GM18858 (cell line): ENCODE measurements around the gene CCDC33.
"Not testable (repeated sequence)": the region's sequence is repeated elsewhere in the genome, so short reads cannot be mapped to it uniquely, and the experiment has no call there.

ENCODE experiments used
- ATAC-seq: cut with Tn5 transposase; IDR thresholded peaks from one replicate; pipeline ENCODE4 v1.9.1; 2021; ENCODE audit not compliant: unreplicated experiment

CCDC33 gene

GRCh38 chr15:74332611-74333010, 96.5 kb downstream of the CCDC33 start:
- ATAC-seq: no peak

- ATAC-seq: no peak
Observed at GRCh38 chr15:74333093-74333492, 97.0 kb downstream of the CCDC33 start.

DNA sequence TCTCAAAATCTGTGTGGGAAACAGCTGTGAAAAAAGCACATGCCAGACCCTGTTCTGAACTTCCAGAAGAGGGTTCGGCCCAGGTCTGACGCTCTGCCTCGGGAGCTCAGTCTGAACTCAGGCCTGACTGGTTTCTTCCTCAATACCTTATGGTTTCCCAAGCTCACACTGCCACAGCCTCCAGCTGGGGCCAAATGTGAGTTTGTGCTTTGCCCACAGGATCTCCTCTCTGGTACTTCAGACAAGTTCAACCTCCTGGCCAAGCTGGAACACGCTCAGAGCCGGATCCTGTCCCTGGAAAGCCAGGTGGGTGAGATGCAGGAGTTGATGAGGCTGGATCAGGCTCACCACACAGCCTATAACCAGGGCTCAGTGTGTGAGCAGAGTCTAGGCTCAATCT, 97.5 kb downstream of the CCDC33 start:
- ATAC-seq: no peak

GRCh38 chr15:74334127-74334526, 98.0 kb downstream of the CCDC33 start:
- no peak for ATAC-seq

DNA sequence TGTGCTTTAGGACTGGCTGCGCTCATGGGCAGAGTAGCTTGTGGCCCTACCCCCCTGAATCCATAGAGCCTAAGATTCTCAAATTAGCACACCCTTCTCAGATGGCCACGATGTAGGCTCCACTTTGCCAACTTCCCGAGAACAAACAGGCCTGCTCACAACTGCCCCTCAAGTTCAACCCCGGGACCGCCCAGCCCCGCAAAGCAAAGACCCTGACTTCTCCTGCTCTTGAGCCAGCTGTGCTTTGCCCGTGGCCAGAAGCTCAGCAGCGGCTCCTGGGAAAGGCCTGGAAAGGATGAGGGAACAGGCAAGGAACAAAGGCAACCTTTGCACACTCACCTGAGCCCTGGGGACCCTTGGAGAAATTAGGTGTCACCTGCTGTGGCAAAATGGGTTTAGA, 99.3 kb downstream of the CCDC33 start:
- ATAC-seq: no peak

- no peak for ATAC-seq
Observed at GRCh38 chr15:74336061-74337005, 100.2 kb downstream of the CCDC33 start.

DNA sequence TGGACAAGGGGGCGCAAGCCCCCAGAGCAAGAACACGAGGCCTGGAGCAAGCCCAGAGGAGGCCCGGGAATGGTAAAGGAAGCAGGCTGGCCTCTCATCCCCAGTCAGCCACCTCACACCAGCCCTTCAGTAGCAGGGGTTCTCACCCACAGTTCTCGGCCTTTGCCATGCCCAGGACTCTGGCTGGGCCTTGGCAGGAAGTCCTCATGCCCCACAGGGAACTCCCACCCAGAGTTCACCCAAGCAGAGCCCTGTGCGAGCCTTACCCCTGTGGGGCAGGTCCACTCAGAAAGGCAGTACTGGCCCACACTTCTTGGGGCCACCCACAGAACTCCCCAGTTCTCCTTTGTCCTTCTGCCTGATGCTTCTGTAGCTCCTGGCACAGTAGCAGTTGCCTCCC, 101.0 kb downstream of the CCDC33 start:
- no peak for ATAC-seq

- ATAC-seq: no peak
Observed at GRCh38 chr15:74337607-74338211, 101.6 kb downstream of the CCDC33 start.

DNA sequence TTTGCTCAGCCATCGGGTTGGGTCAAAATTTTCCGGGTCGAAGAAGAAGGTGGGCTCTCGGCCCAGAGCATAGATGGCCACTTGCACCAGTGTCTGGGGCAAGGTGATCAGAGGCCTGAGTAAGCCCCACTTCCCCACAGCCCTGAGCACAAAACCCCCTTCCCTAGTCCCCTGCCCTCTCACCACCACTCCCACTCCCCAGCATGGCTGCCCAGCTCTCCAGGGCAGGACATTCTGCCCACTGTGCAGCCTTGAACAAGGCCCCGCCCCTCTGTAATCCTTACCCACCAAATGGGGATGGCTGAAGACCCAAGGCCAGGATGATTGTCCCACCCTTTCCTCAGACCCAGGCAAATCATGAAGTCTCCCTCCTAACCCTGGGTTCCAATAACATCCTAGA, 102.5 kb downstream of the CCDC33 start:
- ATAC-seq: no peak

GRCh38 chr15:74339371-74339770, 103.2 kb downstream of the CCDC33 start:
- ATAC-seq: no peak

DNA sequence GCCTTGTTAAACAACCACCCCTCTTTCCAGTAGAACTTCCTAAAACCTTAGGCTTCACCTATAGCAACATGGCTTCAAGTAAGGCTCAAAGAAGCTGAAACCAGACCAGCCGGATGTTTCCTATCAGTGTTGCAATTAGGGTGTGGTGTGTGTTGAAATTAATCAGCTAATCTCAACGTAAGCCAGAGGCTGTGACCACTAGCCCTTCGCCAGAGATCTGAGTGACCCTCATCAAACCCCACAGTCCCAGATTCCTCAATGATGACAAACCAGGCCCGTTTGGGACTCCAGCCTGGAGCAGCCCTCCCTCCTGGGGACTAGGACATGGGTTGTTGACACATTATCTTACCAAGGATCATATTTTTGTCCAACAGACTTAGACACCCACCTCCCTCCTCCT, 104.0 kb downstream of the CCDC33 start:
- no peak for ATAC-seq

DNA sequence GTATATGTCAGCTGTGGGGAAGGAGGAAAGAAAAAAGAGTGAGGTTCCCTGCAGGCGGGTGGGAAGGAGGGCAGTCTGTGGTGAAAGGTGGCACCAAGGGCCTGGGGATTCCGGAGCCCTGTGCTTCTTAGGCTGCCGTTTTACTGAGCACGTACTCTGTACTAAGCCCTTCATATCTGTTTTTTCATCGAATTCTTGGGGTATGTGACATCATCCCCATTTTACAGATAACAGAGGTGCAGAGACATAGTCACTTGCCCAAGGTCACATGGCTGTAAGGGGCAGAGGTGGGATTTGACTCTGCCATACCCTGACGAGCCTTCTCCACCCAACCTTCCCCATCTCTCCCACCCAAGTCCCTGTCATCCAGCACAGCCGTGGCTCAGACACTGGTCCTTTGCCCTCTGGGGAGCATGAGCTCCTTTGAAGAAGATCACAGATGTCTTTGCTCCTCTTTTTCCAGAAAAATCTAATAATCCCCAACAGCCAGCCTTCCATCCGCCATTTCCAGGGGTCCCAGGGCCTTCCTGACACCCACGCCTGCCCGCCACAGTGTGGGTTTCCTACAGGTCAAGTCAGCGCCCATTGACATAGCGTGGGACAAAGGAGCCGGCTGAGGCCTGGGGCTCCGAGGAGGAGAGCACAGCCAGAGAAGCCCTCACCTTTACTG, 107.1 kb downstream of the CCDC33 start:
- ATAC-seq: no peak

- ATAC-seq: no peak
Observed at GRCh38 chr15:74343797-74344127, 107.6 kb downstream of the CCDC33 start.

- ATAC-seq: no peak
Observed at GRCh38 chr15:74345051-74345450, 108.9 kb downstream of the CCDC33 start.

DNA sequence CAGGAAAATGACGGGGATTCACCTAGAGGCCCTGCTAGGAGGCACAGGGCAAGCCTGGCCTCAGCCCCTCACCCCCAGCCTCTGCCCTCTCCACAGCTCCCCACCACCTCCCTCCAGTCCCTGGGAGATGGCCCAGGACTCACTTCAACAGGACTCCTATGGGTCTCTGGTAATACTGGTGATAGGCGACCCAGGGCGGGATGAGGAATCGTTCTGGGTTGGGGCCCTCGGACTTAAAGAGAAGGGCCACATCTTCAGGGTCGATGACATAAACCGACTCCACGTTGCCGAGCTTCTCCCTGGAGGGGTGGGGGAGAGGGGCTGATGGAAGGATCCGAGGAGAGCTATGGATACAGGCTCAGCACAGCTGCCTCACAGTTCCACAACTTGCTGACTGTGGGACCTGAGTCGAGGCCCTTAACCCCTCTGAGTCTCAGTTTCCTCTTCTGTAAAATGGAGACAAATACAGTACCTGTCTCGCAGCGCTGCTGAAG, 111.7 kb downstream of the CCDC33 start:
- no peak for ATAC-seq

GRCh38 chr15:74349241-74349778, 113.2 kb downstream of the CCDC33 start:
- ATAC-seq: no peak

GRCh38 chr15:74350295-74351275, 114.5 kb downstream of the CCDC33 start:
- ATAC-seq: no peak

- ATAC-seq: no peak
Observed at GRCh38 chr15:74351670-74352069, 115.5 kb downstream of the CCDC33 start.

- ATAC-seq: no peak
Observed at GRCh38 chr15:74352393-74352910, 116.3 kb downstream of the CCDC33 start.

DNA sequence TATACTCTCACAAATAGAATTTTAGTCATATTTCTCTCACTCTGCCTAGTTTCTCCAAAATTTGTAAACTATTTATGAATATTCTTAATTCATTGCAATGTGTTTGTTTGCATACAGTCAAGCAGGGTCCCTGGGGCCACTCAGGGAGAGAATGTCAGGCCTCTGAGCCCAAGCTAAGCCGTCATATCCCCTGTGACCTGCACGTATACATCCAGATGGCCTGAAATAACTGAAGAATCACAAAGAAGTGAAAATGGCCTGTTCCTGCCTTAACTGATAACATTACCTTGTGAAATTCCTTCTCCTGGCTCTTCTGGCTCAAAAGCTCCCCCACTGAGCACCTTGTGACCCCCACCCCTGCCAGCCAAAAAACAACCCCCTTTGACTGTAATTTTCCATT, 117.9 kb downstream of the CCDC33 start:
- not testable (repeated sequence) for ATAC-seq
